ENCODE data around the gene JPH2. TPM values are rescaled to one million over a fixed set of nuclear protein-coding genes. Genes with fewer than 3 reads are reported as not detected.
A peak's percentile ranks its signal among the peaks of the same experiment; 100 is the strongest.
"Not testable (repeated sequence)": the region's sequence is repeated elsewhere in the genome, so short reads cannot be mapped to it uniquely, and the experiment has no call there.

The JPH2 gene
- total RNA-seq, 2 donors from 2014 or later, result 131 to 168 TPM

DNA sequence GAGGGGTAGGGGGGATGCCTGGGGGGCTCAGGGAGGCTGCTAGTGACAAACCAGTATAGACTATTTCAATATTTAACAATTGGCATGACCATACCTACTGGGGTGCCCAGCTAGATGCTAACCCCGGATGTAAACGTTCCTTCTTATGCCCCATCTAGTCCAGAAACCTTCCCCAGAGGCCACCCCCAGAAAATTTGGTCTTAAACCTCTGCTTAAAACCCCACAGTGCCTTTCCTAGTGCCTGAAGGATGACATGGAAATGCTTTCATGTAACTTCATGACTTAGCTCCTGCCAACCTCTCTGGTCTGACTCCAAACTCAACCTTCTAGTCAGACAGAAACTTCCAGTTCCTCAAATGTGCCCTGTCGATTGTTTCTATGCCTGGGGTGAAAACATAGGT lies 52.0 kb downstream of the JPH2 start:
- H3K4me1 ChIP-seq, result peaks cover 0 to 41% of the 10 kb centered on the region in 2 donors
- TF ChIP-seq, protein P1, sequence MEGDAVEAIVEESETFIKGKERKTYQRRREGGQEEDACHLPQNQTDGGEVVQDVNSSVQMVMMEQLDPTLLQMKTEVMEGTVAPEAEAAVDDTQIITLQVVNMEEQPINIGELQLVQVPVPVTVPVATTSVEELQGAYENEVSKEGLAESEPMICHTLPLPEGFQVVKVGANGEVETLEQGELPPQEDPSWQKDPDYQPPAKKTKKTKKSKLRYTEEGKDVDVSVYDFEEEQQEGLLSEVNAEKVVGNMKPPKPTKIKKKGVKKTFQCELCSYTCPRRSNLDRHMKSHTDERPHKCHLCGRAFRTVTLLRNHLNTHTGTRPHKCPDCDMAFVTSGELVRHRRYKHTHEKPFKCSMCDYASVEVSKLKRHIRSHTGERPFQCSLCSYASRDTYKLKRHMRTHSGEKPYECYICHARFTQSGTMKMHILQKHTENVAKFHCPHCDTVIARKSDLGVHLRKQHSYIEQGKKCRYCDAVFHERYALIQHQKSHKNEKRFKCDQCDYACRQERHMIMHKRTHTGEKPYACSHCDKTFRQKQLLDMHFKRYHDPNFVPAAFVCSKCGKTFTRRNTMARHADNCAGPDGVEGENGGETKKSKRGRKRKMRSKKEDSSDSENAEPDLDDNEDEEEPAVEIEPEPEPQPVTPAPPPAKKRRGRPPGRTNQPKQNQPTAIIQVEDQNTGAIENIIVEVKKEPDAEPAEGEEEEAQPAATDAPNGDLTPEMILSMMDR (IDR thresholded peaks at IDR 0.05), result no peak
- no peak overlapping the region for H3K4me3 ChIP-seq
- no peaks in the 10 kb centered on the region for H3K9me3 ChIP-seq
- H3K36me3 ChIP-seq, result no peaks in the 10 kb centered on the region
- H3K27me3 ChIP-seq, result no peaks in the 10 kb centered on the region
- H3K27ac ChIP-seq, result peak overlapping the region; percentile 87 to 91
- DNase-seq (ENCODE audit: low spot score), result no peak

DNA sequence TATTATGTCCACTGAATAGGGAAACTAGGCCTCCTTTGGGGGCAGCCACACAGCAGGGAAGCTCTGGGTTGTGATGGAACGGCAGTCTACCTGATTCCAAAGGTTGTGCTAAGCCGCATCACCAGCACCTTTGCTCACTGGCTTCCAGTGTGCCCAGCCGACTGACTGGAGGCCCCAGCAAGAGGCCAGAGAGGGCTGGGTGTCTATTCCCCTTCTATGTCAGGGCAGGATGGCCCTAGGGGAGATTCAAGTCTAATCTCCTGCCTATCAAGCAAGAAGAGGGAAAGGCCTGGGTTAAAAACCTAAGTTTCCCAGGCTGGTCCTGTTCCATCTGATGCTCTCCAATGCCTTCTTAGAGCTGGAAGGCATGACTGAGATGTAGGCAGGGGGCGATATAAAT lies 53.6 kb downstream of the JPH2 start:
- Histone ChIP-seq H3K4me3 (no peak overlapping the region), H3K4me1 (peaks cover 0 to 32% of the 10 kb centered on the region in 2 donors), H3K36me3 (no peaks in the 10 kb centered on the region), H3K9me3 (no peaks in the 10 kb centered on the region), H3K27ac (peak overlapping the region in 1 of 2 donors; percentile 56), H3K27me3 (no peaks in the 10 kb centered on the region)
- TF ChIP-seq, protein P1 (IDR thresholded peaks at IDR 0.05), result no peak
- DNase-seq (ENCODE audit: low spot score), result no peak

DNA sequence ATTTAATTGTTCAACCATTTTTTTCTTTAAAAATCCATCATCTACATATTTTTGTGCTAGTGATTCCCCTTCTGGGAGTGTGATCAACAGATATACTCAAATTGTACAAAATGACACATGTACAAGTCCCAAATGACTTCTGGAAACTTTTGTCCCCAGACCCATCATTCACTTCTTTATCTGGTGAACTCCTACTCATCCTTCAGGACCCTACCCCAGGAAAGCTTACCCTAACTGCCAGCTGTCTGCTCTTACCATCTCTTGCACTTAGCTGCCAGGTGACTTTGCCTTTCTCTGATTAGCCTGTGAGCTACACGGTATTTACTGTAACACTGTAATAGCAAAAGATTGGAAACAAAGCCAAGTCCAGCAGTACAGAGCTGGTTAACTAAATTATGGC lies 55.3 kb downstream of the JPH2 start:
- TF ChIP-seq, protein P1 (IDR thresholded peaks at IDR 0.05), result no peak
- no peaks in the 10 kb centered on the region for H3K27me3 ChIP-seq
- H3K4me1 ChIP-seq, result peaks cover 0 to 15% of the 10 kb centered on the region in 2 donors
- no peak overlapping the region for H3K4me3 ChIP-seq
- H3K27ac ChIP-seq, result no peak overlapping the region
- H3K9me3 ChIP-seq, result no peaks in the 10 kb centered on the region
- no peaks in the 10 kb centered on the region for H3K36me3 ChIP-seq
- no peak for DNase-seq (ENCODE audit: low spot score)

DNA sequence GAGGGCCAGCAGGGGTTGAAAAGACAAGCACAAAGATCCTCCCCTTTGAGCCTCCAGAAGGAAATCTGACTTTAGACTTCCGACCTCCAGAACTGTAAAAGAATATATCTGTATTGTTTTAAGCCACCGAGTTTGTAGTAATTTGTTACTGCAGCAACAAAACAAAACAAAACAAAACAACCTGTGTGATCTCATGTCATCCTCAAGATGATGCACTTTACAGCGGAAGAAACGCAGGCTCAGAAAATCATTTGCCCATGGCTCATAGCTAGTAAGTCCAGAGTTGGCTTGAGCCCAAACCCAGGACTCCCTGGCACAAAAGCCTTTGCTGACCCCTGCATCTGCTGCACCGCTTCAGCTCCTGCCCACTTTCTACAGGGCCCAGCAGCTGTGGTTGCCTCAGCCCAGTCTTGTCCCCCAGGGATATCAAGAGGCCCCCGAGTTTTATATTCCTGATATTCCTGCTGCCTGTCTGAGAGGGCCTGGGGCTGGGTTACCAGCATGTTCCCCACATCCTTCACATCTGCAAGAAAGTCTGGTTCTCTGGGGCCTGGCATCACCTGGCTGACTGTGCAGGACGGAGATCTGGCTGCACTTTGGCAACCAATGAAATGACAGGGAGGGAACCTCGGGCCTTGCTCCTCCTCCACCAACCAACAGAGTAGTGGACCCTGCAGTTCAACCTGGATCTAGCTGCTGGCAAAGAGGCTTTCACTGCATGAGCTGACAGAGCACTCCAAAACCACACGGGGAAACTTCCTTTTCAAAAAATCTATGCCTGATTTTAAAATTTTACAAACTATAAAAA lies 56.9 kb downstream of the JPH2 start:
- peak overlapping the region; percentile 22 to 35 for H3K27ac ChIP-seq
- H3K9me3 ChIP-seq, result no peaks in the 10 kb centered on the region
- H3K4me3 ChIP-seq, result no peak overlapping the region
- H3K36me3 ChIP-seq, result peaks cover 6% of the 10 kb centered on the region
- DNase-seq (ENCODE audit: low spot score), result no peak
- TF ChIP-seq, protein P1 (IDR thresholded peaks at IDR 0.05), result no peak
- no peaks in the 10 kb centered on the region for H3K27me3 ChIP-seq
- H3K4me1 ChIP-seq, result peaks cover 0 to 10% of the 10 kb centered on the region in 2 donors

DNA sequence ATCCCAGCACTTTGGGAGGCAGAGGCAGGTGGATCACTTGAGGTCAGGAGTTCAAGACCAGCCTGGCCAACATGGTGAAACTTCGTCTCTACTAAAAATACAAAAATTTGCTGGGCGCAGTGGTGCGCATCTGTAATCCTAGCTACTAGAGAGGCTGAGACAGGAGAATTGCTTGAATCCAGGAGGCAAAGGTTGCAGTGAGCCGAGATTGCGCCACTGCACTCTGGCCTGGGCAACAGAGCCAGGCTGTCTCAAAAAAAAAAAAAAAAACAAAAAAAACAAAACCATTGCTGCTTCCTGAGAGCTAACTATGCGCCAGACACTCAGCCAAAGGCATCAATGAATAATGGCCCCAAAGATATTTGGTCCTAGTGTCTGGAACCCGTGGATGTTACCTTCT lies 57.7 kb downstream of the JPH2 start:
- H3K27me3 ChIP-seq; H3K4me3 ChIP-seq; H3K36me3 ChIP-seq; DNase-seq (ENCODE audit: low spot score); H3K9me3 ChIP-seq: not testable (repeated sequence)
- peaks cover 0 to 14% of the 10 kb centered on the region in 2 donors for H3K4me1 ChIP-seq
- H3K27ac ChIP-seq, result peak overlapping the region; percentile 29 to 35

DNA sequence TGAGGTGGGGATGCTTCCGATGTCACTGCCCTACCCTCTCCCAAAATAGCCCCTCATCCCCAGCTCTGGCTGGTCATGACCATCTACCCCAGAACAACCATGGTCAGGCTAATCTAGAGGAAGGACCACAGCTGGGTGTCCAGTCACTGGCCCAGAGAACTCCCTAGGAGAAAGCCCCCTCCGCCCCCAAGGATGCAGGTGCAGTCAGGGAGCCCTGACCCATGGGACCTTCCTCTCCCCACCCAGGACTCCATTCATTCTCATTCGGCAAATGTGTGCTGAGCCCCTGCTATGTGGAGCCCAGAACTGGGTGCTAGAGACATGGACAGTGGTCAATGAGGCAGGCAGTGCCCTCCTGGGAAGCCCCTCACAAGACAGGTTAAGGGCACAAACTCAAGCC lies 60.5 kb downstream of the JPH2 start:
- Histone ChIP-seq H3K27ac (no peak overlapping the region), H3K4me3 (no peak overlapping the region), H3K9me3 (no peaks in the 10 kb centered on the region), H3K4me1 (peaks cover 0 to 41% of the 10 kb centered on the region in 2 donors), H3K36me3 (peaks cover 6% of the 10 kb centered on the region), H3K27me3 (no peaks in the 10 kb centered on the region)
- TF ChIP-seq, protein P1 (IDR thresholded peaks at IDR 0.05), result no peak
- no peak for DNase-seq (ENCODE audit: low spot score)
